Smooth muscle cell of the brain vasculature (primary cell): ENCODE data around the gene HS6ST3.

ENCODE experiments used
- DNase-seq: peaks from one replicate; pipeline ENCODE4 v3.0.0-alpha.2; 2012; ENCODE audit warnings: low read depth, low spot score

The HS6ST3 gene

DNA sequence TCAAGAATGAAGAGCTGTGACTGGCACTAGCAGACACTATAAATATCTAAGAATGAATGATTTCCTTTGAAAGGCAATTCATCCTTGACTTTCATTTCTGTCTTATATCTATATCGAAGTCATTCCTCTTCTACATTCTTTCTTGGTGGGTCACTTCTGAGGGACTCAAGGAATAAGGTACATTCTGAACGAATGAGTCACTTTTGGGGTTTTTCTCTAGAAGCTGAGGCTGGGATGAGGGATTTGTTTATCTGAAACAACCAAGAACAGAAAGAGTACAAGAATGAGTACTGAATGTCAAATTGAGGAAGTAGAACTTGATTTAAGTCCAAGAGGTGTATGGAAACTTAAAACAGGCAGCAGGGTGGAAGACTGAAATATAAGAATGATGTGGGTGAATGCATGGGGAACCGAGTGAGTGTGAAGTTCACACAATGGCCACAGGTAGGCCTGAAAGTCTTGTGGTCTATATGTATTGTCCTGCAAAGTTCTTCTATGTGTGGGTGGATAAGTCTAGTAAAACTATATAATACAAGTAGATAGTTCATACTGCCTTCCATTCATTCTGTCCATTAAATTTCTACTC is 560.5 kb downstream of the HS6ST3 start:
- DNase-seq, result peak; percentile 23

DNA sequence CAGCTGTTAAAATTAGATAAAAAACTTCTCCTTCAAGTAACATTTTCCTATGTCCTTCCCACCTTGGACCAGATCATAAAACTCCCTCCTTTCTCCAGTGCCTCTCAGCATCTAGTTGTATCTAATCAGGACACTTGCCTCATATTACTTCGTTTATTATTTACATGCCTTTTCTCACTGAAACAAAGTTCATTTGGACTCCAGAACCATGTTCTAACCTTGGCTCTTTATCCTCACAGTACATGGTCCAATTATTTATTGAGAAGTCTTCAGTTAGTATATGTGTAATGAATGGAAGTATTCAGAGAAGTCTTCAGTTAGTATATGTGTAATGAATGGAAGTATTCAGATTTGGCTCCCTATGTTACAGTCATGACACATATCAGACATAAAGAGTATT is 561.7 kb downstream of the HS6ST3 start:
- DNase-seq, result no peak

DNA sequence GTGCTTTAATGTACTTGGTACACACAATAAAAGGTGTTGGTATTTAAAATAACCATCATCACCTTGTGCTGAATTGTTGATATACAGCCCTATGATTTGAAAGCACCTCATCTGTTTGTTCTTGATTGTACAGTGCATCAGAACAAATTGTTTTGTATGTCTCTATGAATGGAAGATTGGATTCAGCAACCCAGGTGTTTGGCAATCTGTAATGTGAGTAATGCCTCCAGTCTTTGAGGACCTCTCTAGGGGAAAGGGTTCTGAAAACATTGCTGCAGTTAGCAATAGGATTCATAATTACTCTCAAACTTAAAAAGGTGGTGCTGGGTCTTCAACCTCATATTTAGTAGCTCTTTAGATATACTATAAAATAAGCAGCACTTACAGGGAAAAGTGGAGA is 562.6 kb downstream of the HS6ST3 start:
- DNase-seq, result no peak

DNA sequence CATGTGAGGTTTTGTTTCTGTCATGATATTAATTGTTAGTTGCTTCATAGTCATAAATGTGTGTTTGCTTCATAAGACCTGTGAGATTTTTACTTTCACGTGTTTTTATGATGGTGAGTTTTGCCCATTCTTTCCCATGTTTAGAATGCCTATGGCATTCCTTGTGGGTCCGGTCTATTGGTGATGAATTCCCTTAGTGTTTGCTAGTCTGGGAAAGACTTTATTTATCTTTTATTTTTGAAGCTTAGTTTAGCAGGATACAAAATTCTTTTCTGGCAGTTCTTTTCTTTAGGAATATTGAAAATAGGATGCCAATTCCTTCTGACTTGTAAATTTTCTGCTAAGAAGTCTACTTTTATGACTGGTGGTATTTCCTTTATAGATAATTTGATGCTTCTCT is 571.7 kb downstream of the HS6ST3 start:
- no peak for DNase-seq

DNA sequence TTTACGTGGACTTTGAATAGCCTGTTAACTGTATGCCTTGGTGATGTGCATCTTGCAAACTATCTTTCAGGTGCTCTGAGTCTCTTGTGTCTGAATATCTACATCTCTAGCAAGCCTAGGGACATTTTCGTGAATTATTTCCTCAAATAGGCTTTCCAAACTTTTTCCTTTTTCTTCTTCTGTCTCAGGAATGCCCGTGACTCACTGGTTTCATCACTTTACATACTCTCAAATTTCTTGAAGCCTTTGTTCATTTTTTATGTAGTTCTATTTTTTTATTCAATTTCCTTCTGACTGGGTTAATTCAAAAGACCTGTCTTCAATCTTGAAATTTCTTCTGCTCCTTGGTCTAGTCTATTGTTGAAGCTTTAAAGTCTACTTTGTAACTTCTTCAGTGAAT is 572.1 kb downstream of the HS6ST3 start:
- no peak for DNase-seq

DNA sequence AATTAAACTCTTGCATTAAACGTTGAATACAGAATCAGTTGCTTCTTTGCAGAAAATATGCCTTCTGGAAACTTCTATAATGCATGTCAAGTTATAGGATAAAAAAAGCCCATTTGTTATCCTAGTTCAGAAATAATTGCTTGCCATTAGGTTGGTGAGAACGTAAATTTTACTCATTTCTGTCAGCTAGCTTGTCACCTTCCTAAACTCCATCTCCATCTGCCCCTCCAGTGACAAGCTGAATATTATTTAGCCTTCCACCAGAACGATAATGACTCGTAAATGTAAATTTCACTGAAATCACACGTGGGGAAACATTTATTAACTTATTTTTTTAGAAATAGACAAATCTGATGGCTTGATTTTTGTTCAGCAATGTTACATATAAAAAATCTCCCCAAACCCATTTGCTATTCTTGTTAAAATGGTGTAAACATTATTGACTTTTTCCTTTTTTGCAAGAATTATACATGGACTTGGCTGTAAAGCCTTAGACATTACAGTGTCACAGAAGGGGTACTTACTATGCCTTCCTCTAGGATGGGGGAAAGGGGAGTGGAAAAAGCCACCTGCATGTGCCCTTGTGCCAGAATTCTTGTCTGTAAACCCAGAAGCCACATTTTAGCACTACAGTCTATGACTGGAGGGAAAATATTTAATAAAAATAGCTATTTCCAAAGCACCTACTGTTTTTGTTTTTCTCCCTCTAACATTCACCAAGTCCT is 577.5 kb downstream of the HS6ST3 start:
- no peak for DNase-seq

DNA sequence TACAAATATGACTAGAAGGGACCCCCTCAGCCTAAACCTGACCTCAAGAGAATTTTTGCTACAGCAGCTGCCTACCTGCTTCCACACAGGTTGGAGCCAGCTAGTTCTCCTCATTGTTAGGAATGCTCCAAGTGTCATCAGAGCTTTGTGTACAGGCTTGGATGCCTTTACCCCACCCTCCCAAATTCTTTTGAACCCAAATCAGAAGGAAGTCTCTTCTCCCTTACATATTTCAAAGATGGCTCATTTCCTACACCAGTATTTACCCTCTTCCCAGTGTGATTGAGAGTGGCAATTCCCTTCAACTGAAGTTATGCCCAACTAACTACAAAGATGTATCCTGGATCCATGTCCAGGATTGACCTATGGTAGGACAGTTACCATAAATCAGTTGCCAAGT is 581.2 kb downstream of the HS6ST3 start:
- DNase-seq, result no peak

DNA sequence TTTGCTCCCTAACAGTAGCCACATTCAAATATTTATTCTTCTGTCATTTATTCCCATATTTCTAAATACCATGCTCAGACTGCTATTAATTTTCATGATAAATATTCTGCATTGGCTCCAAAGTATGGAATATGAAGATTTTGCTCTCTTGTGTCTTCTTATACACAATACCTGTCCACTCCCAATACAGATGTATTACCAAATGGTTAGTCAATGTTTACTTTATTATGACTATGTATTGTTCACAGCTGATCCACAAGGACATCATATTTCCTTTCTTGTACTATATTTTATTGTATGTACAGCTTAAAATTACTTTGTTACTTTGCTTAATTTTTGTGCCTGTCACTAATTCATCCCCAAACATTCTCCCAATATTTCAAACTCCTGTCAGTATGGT is 582.1 kb downstream of the HS6ST3 start:
- DNase-seq, result no peak

DNA sequence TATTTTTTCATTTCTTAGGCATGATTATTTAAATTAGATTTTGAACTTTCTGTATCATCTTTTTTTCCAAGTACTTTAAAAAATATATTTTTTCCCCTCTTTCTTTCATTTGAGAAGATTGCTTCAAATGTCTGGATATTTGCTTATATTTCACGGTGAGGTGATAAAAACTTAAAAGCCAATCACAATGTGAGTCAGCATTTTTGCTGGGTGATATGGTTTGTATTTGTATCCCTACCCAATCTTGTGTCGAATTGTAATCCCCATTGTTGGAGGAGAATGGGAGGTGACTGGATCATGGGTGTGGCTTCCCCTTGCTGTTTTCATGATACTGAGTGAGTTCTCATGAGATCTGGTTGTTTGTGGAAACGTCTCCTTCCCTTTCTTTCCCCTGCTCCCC is 583.9 kb downstream of the HS6ST3 start:
- no peak for DNase-seq

DNA sequence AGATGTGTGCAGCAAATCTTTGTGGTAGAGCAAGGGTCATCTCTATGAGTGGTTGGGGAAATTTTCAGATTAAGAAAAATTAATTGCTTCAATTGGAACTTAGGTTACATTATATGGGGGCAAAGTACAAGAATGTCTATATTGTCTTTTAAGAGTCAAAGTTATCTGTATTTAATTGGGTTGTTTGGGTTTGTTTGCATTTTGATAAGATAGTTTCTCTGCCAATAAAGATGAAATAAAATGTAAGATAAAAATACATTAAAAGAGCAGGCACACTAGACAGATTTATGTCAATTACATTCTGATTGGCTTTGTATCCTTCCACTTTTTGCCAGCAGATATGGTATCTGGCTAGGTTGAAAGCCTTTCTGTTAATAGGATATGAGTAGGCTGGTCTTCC is 587.1 kb downstream of the HS6ST3 start:
- DNase-seq, result no peak

DNA sequence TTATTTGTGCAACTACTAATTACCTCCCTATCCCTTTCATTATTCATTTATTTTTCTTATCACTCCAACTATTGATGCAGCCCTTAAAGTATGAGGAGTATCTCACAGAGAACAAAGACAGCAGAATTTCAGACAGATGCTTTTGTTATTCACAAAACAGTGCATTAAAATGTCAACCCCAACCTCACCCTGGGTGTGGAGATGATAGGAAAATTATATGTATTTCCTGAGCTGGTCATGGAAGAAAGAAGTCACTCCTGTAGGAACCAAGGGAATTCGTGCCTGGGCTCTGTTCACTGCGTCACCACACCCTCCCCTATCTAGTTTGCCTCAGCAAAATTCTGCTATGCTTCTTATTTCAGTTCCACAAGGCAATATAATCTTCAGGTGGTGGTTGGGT is 588.9 kb downstream of the HS6ST3 start:
- no peak for DNase-seq

DNA sequence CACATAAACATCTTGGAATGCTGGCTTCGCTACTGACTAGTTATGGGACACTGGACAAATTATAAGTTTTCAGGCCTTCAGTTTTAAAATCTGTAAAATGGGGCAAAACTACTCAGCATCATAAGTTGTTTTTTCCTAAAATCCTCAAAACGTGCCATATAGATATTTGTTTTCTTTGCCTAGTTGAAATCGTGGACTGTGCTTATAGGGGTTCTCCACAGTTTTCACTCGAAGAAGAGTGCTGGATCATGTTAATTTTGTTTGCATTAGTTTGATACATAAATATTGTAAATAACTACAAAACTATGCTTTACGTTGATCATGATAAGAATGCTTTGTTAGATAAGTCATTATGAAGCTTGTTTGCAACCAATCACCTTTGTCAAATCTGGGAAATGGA is 591.0 kb downstream of the HS6ST3 start:
- no peak for DNase-seq

DNA sequence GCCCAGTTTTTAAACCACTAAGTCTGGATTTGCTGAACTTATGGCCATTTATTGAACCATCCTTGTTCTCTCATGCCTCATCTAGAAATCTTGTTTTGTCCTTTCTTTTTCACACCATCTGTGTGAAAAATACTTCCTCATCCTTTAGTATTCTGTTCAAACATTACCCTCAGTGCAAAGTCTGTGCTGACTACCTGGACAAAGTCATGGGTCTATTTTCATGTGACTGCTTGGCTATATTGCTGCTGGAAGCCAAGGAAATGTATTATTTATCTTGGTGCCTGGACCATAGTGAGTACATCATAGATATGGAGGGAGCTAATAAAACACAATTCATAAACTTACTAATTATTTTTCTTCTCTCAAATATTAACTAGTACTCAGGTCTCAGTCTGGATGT is 591.9 kb downstream of the HS6ST3 start:
- no peak for DNase-seq

DNA sequence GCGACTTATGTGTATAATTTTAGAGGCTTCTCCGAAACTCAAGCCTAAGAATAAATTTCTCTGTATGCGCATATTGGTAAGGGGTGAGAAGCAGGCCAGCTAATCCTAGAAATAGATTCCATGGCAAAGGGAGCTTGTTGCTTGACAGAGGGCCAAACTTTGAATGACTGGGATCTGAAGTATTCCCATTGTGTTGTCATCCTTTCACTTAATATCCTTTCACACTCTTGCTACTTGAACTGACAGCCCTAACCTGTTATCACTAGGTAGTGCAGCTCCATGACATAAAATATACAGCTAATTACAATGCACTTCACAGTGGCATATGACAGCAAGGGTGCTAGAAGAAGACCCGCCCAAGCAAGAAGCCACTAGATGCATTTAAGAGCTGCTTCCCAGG is 594.6 kb downstream of the HS6ST3 start:
- no peak for DNase-seq

DNA sequence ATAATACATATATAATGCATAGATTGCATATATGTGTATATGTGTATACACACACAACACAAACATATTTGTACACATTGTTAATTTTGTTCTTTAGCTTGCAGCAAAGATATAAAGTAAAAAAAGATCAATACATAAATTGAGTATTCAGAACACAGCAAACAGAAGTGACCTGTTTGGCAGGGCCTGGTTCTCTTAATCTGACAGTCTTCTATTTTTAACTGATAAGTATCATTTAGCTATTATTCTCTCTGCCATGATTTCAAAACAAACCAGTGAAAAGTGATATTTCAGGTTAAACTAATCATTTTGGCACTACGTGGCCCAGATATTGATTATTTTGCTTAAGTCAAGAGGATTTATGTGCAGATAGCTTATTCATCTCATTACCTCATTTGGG is 595.0 kb downstream of the HS6ST3 start:
- DNase-seq, result no peak

DNA sequence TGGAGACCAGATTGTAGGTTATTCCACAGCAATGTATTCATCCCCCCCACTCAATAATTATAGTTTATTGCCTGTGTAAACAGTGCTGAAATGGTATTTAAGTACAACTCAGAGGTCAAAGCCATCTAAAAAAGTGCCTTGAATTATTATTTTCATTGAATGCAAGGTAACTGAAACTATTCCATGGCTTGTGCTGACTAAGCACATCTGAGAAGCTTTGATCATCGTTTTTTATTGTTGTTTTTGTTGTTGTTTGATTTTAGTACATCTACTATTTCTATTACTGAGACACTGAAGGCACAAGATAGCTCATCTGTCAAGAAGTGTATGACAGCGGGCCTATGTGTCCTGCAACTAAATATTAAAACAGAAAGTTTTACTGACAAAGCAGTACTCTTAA is 596.4 kb downstream of the HS6ST3 start:
- no peak for DNase-seq

DNA sequence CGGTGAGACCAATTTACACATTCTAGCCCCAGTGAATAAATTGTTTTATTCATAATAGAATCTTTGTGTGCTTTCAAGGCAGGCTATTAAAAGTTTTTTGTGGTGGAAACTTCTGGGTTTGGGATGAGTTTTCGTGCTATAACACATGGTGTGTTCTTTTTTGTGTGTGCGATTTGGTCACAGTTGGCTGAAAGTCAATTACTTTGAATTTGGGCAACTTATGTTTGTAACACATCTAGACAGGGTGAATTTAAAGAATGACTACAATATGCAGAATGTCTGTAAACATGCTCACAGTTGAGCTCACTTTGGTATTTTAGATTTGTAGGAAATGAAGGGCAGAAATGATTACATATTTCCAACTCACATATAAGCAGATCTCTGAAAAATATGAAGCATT is 597.3 kb downstream of the HS6ST3 start:
- DNase-seq, result no peak

DNA sequence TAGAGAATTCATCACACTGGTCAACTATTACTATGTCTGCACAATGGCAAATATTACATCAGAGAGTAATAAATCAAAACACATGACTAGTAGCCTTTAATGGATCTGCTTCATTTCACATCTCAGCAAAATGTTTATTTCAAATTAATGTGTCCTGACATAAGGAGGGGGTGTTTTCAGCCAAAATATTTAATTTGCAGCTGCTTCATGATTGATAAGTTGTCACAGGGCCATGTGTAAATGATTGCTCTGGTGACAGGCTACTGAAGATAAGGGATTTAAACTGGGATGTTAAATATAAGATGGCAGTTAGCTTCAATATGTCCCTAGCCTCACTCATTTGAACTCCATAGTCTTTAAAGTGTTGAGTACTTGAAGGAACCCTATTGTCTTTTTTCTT is 601.1 kb downstream of the HS6ST3 start:
- DNase-seq, result no peak

DNA sequence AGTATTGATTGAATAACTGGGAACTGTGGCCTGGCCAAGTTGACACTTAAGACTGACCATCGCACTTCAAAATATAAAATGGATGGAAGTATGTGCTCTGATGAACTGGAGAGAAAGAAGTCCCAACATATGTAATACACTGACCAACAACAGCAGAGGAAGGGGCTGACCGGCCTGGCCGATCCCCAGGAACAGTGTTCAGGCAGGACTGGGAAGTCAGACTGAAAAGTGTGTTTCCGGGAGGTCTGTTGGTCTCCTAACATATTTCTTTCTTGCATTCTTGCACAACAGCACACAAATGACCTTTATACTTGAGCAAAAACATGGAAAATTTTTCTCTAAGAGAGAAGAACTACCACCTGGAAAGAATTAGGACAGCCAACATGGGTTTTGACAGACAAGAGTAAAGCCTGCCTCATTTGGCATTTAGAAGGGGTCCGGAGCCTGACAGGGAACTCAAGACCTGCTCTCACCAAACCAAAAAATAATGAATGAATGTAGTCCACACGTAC is 606.5 kb downstream of the HS6ST3 start:
- DNase-seq, result no peak

DNA sequence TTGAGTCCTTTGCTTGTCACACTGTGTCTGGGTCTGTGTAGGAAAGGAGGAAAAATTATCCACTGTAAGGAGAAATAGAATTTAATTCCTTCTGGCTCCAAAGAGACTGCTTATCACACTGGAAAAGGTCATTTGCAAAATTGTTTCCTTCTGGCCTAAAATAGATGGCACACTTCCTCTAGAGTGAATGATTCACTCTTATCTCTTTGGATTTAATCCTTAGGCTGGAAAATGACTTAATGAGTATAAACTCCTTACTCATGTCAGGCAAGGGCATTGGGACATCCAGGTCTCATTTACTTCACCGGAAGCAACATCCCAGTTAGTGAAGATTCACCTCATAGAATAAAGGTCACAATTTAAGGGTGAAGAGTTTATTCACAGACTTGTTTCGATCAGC is 610.8 kb downstream of the HS6ST3 start:
- no peak for DNase-seq

DNA sequence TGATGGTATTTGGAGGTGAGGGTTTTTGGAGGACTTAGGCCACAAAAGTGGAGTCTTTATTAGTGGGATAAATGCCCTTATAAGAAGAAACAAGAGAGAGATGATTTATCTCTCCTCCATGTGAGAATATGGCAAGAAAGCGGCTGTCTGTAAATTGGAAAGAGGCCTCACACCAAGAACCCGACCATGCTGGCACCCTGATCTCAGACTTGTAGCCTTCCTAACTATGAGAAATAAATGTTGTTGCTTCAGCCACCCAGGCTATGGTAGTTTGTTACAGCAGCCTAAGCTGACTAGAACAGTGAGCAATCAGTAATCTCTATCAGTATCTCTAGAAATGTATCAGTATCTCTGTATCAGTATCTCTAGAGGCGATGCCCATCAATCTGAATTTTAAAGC is 617.2 kb downstream of the HS6ST3 start:
- DNase-seq, result no peak

DNA sequence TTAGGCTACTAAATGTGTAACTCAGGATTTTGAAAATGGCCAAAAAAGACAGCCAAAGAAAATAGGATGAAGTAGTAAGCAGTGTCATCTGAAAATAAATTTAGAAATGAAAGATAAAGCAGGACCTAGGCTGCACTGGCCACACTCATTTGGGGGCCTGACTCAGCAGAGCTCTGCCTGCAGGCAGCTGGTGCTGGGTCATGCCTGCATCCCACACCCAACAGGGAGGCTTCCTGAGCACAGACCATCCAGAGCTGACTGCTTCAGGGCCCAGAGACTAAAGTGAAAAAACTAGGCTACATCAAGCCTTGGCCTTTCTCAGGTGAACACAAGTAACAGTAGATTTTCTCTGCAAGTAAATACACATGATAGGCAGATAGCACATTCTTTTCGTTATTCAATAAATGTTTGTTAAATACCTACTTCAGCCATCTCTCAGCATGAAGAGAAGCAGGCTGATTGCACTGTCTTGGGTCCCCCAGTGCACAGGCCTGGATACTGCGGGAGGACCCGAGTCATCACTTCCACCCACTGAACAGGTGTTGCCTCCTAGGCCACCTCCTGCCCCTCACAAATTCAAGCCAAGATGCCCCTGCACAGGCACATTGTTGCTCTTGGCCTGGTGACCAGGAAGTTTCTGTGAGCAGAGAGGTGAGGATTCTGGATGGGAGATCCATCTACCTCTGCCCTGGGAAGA is 620.4 kb downstream of the HS6ST3 start:
- DNase-seq, result peak; percentile 6

DNA sequence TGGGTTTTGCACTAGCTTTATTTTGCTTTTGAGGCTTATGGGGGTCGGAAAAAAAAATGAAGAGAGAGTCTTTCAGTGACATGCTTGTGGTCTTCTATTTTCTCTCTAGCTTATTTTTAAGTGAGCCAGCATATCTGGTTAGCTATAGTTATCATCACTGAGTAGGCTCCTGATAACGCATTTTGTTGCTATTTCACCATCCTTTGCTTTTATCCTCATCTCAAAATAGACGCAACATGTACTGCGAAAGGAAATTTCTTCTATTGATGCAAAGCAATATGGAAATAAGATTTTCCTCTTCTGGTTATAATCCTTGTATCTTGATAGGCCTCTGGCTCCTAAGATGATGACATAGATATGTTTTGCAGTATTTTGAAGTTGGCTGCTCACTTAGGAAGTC is 630.5 kb downstream of the HS6ST3 start:
- DNase-seq, result no peak
